ENCODE measurements around the gene NUP188.

DNA sequence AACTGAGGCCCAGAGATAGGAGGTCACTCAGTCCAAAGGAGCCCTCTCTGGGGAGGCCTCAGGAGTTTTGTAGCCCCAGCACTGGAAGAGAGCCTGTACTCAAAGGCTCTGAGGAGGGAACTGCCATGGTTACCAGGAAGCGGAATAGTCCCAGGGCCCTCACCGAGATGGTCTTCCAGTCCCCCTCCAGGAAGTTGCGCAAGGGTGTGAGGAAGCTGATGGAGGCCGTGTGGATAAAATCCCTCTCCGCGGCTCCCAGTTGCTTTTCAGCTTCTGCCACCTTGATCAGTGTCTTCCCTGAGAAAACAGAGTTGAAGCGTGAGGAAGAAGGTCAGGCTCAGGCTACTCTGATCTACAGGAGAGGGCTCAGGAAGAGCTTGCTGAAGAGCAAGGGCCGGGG is 67.1 kb downstream of the NUP188 start:
- TF ChIP-seq POLR2A (IDR thresholded peaks at IDR 0.05; ENCODE audit: low read length) (no peak), GATA1 (IDR thresholded peaks at IDR 0.05; ENCODE audit: low read depth, low read length) (no peak)
